PC-3 (cell line): ENCODE data around the gene GIMAP4. TPM values are rescaled to one million over a fixed set of nuclear protein-coding genes. Genes with fewer than 3 reads are reported as not detected.

Experiments used
- ATAC-seq: fragments of 200-7000 bp; cut with Tn5 transposase; 2 replicates; pipeline ENCODE4 v1.9.1; 2020; ENCODE audit warnings: mild to moderate bottlenecking, moderate library complexity
- BruUV-seq: library from RNA; stranded (reverse); fragments of 400-500 nt; replicated peaks from 2 replicates; lab custom pipeline; 2021; lab: Mats Ljungman, UMichigan
- CTCF ChIA-PET: fragments of 300-600 bp; sonication (Branson Sonifier 250); formaldehyde crosslinking; loops from one replicate; lab custom pipeline; 2022; ENCODE audit warnings: antibody characterized with exemption; lab: Charles Lee
- POLR2A ChIA-PET: fragments of 300-600 bp; sonication (Branson Sonifier 250); formaldehyde crosslinking; loops from one replicate; lab custom pipeline; 2022; ENCODE audit warnings: antibody characterized with exemption; ENCODE audit not compliant: unreplicated experiment; lab: Charles Lee
- DNase-seq: peaks from one replicate; pipeline ENCODE4 v3.0.0-alpha.2; 2015
- H2AFZ ChIP-seq: fragments of 300-600 bp; sonication (generic); 2 replicates; pipeline ENCODE4 v1.6.0; 2016; ENCODE audit warnings: antibody characterized with exemption, low read length
- H3F3A ChIP-seq: fragments of 300-600 bp; sonication (generic); one replicate; pipeline ENCODE4 v1.6.0; 2017; ENCODE audit warnings: antibody characterized with exemption, low read length, control low read depth, mild to moderate bottlenecking; ENCODE audit not compliant: unreplicated experiment
- H3K27ac ChIP-seq: fragments of 300-600 bp; sonication (generic); 2 replicates; pipeline ENCODE4 v1.5.1; 2016; ENCODE audit warnings: mild to moderate bottlenecking, low read length
- H3K27me3 ChIP-seq: fragments of 300-600 bp; sonication (generic); 2 replicates; pipeline ENCODE4 v1.6.1; 2016; ENCODE audit warnings: low read length, mixed read lengths
- H3K36me3 ChIP-seq: fragments of 300-600 bp; sonication (generic); 2 replicates; pipeline ENCODE4 v1.6.1; 2016; ENCODE audit warnings: low read depth, mixed run types, low read length, mixed read lengths
- H3K4me1 ChIP-seq: fragments of 300-600 bp; sonication (generic); 2 replicates; pipeline ENCODE4 v1.5.1; 2016; ENCODE audit warnings: low read length; ENCODE audit not compliant: insufficient read depth
- H3K4me2 ChIP-seq: fragments of 300-600 bp; sonication (generic); 2 replicates; pipeline ENCODE4 v1.6.0; 2016; ENCODE audit warnings: low read length
- H3K4me3 ChIP-seq: fragments of 300-600 bp; sonication (generic); 2 replicates; pipeline ENCODE4 v1.5.1; 2016; ENCODE audit warnings: mild to moderate bottlenecking, low read length, mixed read lengths
- H3K79me2 ChIP-seq: fragments of 300-600 bp; sonication (generic); 2 replicates; pipeline ENCODE4 v1.6.1; 2017; ENCODE audit warnings: low read length, mixed read lengths
- H3K9ac ChIP-seq: fragments of 300-600 bp; sonication (generic); 2 replicates; pipeline ENCODE4 v1.6.0; 2016; ENCODE audit warnings: mild to moderate bottlenecking, low read length
- H3K9me2 ChIP-seq: fragments of 300-600 bp; sonication (generic); replicated peaks from 2 replicates; pipeline ENCODE4 v1.6.1; 2016; ENCODE audit warnings: mixed run types, low read length, mixed read lengths
- H3K9me3 ChIP-seq: fragments of 300-600 bp; sonication (generic); 2 replicates; pipeline ENCODE4 v1.6.1; 2016; ENCODE audit warnings: low read length, mixed read lengths
- H4K20me1 ChIP-seq: fragments of 300-600 bp; sonication (generic); 2 replicates; pipeline ENCODE4 v1.6.1; 2016; ENCODE audit warnings: low read length, mixed read lengths
- CTCF ChIP-seq: fragments of 300-600 bp; sonication (generic); conservative IDR thresholded peaks from 2 replicates; pipeline ENCODE4 v1.5.1; 2017; ENCODE audit warnings: antibody characterized with exemption, low read depth, mild to moderate bottlenecking, low read length
- EZH2 ChIP-seq: fragments of 300-600 bp; sonication (generic); IDR thresholded peaks from one replicate; pipeline ENCODE4 v1.6.1; 2017; ENCODE audit warnings: antibody characterized with exemption, mild to moderate bottlenecking, low read length; ENCODE audit not compliant: unreplicated experiment
- EZH2phosphoT487 ChIP-seq: fragments of 300-600 bp; sonication (generic); IDR thresholded peaks from 2 replicates; pipeline ENCODE4 v1.6.1; 2018; ENCODE audit warnings: mild to moderate bottlenecking, antibody characterized with exemption, low read length, borderline replicate concordance
- intact Hi-C: fragments of 100-400 bp; cut with micrococcal nuclease; formaldehyde crosslinking; loops from 2 replicates; pipeline ENCODE4 v1.9.0; 2023
- total RNA-seq: library from RNA; depleted of rRNA; stranded (reverse); fragments of >200 nt; gene quantifications from 2 replicates; pipeline ENCODE4 v1.2.3, GENCODE V29; 2014

The GIMAP4 gene
- total RNA-seq, 1 experiment from 2014 or later: not detected

GRCh38 chr7:150553163-150553562 lies 14.0 kb upstream of the GIMAP4 start:
- TF ChIP-seq CTCF (no peak), EZH2phosphoT487 (no peak), EZH2 (no peak)
- CTCF ChIA-PET: no interaction called here
- no peak for ATAC-seq

GRCh38 chr7:150556521-150557138 lies 10.6 kb upstream of the GIMAP4 start:
- H3K4me3 ChIP-seq: no peak overlapping the region
- H3F3A ChIP-seq: no peaks in the 10 kb centered on the region
- ChIA-PET POLR2A (no interaction called here), CTCF (no interaction called here)
- no peak overlapping the region for H2AFZ ChIP-seq
- BruUV-seq: no TSS peak
- H3K27me3 ChIP-seq: no peaks in the 10 kb centered on the region
- no peak for TF ChIP-seq CTCF
- no peak for TF ChIP-seq EZH2
- TF ChIP-seq EZH2phosphoT487: no peak
- no peaks in the 10 kb centered on the region for H3K79me2 ChIP-seq
- intact Hi-C loops: no loop called here
- DNase-seq: no peak
- H3K27ac ChIP-seq: no peak overlapping the region
- H3K9me3 ChIP-seq: no peaks in the 10 kb centered on the region
- H3K9ac ChIP-seq: no peak overlapping the region
- H4K20me1 ChIP-seq: no peaks in the 10 kb centered on the region
- H3K4me2 ChIP-seq: no peak overlapping the region
- H3K9me2 ChIP-seq: no peaks in the 10 kb centered on the region
- no peaks in the 10 kb centered on the region for H3K4me1 ChIP-seq
- ATAC-seq: no peak
- H3K36me3 ChIP-seq: no peaks in the 10 kb centered on the region

More at GRCh38 chr7:150553163-150553562, 14.0 kb upstream of the GIMAP4 start:
- H3K9me3 ChIP-seq: no peaks in the 10 kb centered on the region
- POLR2A ChIA-PET: no interaction called here
- H3K36me3 ChIP-seq: no peaks in the 10 kb centered on the region
- intact Hi-C loops: no loop called here
- peaks cover 4% of the 10 kb centered on the region; the same call in 1 of the 2 replicates for H3K27me3 ChIP-seq
- BruUV-seq: no TSS peak
- H3K27ac ChIP-seq: no peak overlapping the region
- H3K9ac ChIP-seq: no peak overlapping the region
- no peak for DNase-seq
- H2AFZ ChIP-seq: no peak overlapping the region
- H3K4me1 ChIP-seq: no peaks in the 10 kb centered on the region
- no peaks in the 10 kb centered on the region for H4K20me1 ChIP-seq
- no peaks in the 10 kb centered on the region for H3K9me2 ChIP-seq
- H3K4me3 ChIP-seq: no peak overlapping the region
- no peaks in the 10 kb centered on the region for H3K79me2 ChIP-seq
- no peak overlapping the region for H3K4me2 ChIP-seq
- no peaks in the 10 kb centered on the region for H3F3A ChIP-seq

- no peak overlapping the region for H3K4me3 ChIP-seq
- TF ChIP-seq EZH2 (no peak), EZH2phosphoT487 (no peak)
- no peaks in the 10 kb centered on the region for H3K36me3 ChIP-seq
- H3K4me2 ChIP-seq: no peak overlapping the region
- ChIA-PET CTCF (no interaction called here), POLR2A (no interaction called here)
- H3K27ac ChIP-seq: no peak overlapping the region
- no peaks in the 10 kb centered on the region for H3K4me1 ChIP-seq
- intact Hi-C loops: no loop called here
- no peaks in the 10 kb centered on the region for H3K9me3 ChIP-seq
- no peak overlapping the region for H3K9ac ChIP-seq
- H3F3A ChIP-seq: no peaks in the 10 kb centered on the region
- H2AFZ ChIP-seq: no peak overlapping the region
- no peaks in the 10 kb centered on the region for H4K20me1 ChIP-seq
- no peaks in the 10 kb centered on the region for H3K79me2 ChIP-seq
- ATAC-seq: no peak
- no peak for DNase-seq
- H3K9me2 ChIP-seq: no peaks in the 10 kb centered on the region
- no TSS peak for BruUV-seq
- H3K27me3 ChIP-seq: peaks cover 25% of the 10 kb centered on the region; the same call in 1 of the 2 replicates
Measured at GRCh38 chr7:150560486-150560885, 6.7 kb upstream of the GIMAP4 start.
